ENCODE results near the gene TBC1D8.

GRCh38 chr2:101114268-101114783, 36.9 kb downstream of the TBC1D8 start:
- TF ChIP-seq E2F5 (CRISPR knock-in tag; IDR thresholded peaks at IDR 0.05) (no peak), TP53 (CRISPR knock-in tag; IDR thresholded peaks at IDR 0.05) (no peak), NFYB (CRISPR knock-in tag; conservative IDR thresholded peaks at IDR 0.05; ENCODE audit: low read depth) (no peak)
